GM10266 (cell line): Measurements from ENCODE around the gene ASPG.

ENCODE experiments used
- DNase-seq: peaks from one replicate; pipeline ENCODE4 v3.0.0; 2012; ENCODE audit errors: extremely low spot score
- CTCF ChIP-seq: IDR thresholded peaks from 2 replicates; pipeline ENCODE4 v1.5.1; 2012; ENCODE audit warnings: mild to moderate bottlenecking, low read depth; ENCODE audit not compliant: control insufficient read depth, insufficient read depth; ENCODE audit errors: missing control alignments

Gene ASPG

DNA sequence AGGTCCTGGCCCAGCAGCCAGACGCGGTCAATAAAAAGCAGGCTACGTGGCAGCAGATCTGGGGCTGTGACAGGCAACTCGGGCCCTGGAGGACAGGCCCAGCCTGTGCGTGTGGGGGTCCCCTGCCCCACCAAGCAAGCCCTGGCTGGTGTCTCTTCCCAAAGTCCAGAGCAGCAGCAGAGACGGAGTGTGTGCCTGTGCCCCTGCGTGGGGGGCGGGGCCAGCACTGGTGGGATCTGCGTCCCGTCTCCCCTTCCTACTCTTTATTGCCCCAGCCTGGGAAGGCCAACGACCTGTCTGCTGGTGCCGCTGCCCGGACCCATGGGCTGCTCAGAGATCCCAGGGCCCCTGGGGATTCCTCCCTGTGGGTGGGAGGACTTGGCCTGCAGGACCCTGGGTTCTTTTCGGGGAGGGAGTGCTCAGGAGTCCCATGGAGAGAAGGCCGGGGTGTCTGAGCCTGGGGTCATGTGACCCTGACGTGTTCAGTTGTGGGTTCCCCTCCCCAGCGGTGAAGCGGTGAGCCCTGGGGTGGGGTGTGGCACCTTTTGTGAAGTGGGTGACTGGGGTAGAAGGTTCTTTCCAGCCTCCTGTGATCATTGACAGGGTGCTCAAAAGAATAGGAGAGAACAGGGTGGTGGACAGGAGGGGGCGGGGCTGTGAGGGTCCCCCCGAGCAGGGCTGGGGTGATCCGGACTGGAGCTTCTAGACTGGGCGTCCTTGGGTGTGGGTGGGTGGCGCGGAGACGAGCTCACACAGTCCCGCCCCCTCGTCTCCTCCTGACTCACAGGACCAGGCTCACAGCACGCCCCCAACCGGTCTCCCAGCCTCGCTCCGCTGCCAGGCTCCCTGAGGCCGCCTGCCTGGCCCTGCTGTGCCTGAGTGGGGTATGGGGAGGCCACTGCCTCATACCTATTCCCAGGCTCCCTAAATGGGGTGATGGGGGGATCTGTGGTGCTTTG, 22.4 kb downstream of the ASPG start:
- TF ChIP-seq CTCF, result no peak
- DNase-seq, result no peak

DNA sequence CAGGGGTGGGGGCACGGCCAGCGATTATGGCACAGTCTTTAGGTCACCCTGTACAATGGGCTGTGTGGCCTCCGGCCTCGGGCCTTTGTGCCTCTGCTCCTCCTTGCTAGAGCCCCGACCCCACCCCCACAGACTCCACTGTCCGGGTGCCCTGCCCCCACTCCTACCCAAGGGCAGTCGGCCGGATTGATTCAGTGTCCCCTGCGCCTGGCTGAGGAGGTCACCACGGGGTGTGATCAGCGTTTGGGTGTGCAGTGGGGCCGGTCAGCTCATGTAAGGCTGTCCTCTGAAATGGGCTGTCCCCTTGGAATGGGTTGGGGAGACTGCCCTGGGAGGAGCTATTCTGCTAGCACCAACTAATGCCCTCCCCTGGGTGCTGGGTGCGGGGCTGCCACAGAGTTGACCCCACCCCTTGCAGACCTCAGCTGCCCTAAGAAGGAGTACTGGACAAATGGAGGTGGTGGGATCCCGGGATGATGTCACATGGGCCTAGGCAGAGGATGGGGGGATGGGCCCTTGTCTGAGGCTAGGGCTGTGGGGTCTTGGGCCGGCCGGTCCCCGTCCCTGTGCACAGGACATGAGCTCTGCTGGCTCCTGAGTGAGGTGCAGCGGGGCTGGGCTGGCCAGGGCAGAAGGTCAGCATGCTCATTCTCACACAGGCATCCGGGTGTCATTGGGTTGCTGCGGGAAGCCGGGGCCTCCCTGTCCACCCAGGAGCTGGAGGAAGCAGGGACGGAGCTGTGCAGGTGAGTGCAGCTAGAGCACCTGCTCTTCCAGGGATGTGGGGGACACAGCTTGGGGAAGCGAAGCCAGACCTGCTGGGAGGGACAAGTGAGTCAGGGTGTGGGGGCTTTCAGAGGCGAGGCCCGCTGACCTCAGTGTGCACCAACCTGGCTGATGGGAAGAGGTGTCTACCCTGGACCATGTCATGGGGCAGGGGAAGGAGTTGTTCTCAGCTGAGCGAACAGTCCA, 23.4 kb downstream of the ASPG start:
- DNase-seq, result no peak
- TF ChIP-seq CTCF, result no peak

- no peak for DNase-seq
- no peak for TF ChIP-seq CTCF
These were observed 24.3 kb downstream of the ASPG start for GRCh38 chr14:104109731-104110361.

- no peak for TF ChIP-seq CTCF
- DNase-seq, result no peak
These were observed 25.1 kb downstream of the ASPG start for GRCh38 chr14:104110491-104111209.

DNA sequence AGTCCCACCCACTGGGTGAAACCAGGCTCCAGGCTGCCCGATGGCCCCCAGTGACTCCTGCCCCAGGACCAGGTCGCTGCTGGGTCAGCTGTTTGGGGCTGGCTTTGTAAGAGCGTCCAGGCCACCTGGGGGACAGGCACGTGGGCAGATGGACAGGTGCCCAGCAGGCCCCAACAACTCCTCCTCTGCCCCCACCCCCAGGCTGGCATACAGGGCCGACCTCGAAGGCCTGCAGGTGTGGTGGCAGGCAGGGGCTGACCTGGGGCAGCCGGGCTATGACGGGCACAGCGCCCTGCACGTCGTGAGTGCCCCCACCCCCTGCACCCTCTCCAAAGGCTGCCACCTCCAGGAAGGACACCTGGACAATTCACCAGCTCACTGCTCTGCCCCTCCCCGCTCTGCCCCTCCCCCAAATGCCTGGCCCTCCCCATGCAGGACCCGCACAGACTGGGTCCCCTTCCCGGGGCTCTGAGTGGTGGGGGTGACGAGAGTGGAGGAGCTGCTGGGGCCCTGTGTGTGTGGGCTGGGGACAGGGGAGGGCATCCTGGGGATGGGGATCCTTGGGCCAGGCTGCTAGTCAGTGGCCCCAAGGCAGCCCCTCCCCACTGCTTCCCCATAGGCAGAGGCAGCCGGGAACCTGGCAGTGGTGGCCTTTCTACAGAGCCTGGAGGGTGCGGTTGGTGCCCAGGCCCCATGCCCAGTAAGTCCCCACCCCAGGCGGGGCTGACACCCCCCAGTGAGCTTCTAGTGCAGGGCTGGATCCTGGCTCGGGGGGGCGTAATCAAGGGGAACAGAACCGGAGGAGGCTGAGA, 26.0 kb downstream of the ASPG start:
- TF ChIP-seq CTCF, result no peak
- no peak for DNase-seq

DNA sequence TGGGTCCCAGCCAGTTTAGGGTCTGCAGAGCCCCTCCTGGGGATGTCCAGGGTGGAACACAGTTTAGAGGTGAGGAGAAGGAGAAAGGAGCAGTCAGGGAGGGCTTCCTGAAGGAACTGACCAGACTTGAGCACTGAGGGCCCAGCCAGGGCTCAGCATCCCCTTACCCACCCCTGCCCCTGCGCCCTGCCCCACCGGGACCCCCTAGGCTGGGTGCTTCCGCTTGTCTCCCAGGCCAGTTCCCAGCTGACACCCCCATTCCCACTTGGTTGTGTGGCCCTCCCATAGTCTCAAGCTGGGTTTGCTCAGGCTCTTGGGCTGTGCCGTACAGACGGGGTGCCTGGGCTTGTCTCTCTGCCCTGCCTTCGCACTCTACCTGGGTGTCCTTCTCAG, 26.6 kb downstream of the ASPG start:
- DNase-seq, result no peak
- TF ChIP-seq CTCF, result no peak
